ENCODE results near the gene CCT8.

CCT8 gene, protein sequence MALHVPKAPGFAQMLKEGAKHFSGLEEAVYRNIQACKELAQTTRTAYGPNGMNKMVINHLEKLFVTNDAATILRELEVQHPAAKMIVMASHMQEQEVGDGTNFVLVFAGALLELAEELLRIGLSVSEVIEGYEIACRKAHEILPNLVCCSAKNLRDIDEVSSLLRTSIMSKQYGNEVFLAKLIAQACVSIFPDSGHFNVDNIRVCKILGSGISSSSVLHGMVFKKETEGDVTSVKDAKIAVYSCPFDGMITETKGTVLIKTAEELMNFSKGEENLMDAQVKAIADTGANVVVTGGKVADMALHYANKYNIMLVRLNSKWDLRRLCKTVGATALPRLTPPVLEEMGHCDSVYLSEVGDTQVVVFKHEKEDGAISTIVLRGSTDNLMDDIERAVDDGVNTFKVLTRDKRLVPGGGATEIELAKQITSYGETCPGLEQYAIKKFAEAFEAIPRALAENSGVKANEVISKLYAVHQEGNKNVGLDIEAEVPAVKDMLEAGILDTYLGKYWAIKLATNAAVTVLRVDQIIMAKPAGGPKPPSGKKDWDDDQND

DNA sequence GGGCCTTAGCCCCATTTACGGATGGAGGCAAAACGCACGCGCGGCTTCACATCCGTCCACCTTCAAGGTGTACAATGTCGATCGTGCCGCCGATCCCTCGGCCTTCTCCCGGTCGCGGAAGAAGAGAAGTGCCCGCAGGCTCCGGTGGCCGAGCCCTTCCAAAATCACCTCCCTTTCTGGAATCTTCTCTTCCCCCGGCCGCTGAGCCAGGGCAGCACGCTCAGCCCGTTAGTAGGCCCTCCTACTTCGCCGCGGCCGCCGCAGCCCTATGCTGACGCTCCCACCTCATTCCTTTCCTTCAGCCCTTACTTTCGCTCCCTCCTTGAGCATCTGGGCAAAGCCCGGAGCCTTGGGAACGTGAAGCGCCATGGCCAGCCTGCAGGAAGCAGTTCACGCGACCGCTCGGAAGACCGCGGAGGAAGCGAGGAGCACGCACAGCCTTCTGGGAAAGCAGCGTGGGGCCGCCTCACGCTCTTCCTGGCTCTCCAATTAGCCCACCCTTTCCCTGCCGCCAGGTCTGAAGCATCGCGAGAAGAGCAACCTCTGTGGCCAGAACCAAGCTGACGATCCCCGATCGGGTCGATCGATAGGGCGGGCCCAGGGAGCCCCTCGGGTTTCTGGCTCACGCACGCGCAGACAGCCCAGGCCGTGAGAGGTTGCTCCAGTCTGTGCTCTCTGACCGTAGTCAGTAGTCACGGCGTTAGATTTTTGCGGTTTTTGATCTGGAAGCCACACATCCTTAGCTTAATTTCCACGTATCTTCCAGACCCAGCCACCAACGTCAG, at the start of gene CCT8:
TSS of gene CCT8 (minus strand) at position 427 of the 785 bp plus-strand sequence. CDS start at position 369, 58 bp downstream.
- DNase-seq (ENCODE audit: low read depth): peak; percentile 99

DNA sequence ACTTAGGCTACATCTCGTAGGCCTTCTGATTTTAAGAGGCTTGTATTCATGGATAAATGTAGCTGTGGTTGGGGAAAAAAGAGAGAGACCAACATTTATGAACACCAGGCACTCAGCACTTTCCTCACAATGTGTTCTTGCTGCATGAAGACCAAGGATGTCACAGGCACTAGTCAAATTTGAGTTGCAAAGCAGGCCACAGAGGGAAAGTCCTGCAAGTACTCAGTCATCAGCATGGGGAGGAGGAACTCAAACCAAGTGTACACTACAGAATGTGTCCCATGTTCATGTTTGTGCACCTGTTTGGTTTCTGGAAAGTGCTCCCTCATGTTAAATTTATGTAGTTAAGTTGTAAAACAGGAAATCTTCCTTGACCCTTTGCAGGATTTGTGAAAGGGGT, 48.3 kb upstream of the CCT8 start:
- no peak for DNase-seq (ENCODE audit: low read depth)

DNA sequence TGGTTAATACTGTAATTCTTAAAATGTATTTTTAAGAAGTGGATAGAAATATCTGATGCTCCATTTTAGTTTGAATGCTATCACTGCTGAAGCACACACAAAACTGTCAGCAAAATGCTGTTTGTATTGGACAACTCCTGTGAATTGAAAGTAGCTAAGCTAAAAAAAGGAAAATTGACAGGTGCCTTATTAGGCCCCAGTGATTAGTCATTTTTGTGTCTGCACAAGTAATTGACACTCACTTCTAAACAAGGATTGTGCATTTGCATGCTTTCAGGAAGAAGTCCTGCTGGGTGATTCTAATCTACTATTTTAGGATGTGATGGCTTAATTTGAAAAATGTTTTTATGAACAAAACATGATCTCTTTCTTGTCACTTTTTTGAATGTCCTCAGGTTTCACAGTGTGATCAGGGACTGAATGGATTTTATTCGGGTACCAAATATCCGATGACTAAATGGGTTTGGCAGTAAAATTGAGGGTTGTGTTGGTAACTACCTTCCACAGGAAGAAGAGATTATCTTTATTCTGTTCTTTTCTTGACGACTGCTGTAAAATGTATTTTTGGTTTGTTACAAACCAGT, 44.0 kb upstream of the CCT8 start:
- DNase-seq (ENCODE audit: low read depth): no peak

DNA sequence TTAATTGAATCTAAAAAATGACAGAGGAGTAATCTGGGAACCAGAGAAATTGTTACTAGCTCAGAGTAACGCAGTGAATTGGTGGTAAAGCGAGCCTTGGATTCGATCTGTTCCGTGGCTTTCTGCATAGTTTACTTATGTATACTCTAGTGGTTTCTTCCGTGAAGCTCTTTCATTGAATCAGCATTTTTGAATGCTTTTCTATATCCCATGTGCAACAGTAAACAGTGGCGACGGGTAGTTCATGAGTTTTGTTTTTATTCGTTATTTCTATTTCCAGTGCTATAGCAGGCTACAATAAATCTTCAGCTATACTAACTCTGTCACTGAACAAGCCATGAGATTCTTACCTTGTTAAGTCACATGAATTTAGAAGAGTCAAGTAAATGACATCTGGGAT, 42.5 kb upstream of the CCT8 start:
- DNase-seq (ENCODE audit: low read depth): no peak

DNA sequence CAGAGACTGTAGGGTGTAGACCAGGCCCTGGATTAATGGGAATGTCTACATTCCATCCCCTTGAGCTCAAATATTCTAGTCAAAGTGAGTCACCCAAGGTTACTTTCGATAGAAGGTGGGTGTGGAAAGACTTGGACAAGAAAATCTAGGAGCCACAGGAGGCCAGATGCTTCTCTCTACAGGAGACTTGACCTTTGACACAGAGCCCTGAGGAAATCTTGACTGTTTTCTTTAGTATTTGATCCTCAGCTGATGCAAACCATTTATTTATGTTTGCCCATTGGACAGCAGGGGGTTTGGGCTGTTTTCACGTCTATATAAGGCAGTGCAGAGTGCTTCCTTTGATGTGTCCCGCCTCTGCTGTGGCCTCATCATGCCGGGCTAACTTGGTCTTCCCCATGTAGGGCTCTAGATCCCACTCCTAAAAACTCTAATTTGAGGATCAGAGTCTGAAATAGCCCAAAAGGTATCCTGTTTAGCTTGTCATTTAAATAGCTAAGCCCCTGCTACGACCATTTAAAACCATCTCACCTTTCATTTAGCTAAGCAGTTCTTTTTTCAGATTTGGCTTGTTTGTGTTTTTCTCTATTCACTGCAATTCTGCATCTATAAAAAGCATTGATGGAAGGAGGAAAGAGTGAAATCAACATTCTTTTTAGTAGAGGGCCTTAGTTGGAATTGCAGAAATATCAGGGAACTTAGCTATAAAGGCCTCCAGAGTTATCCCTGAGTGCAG, 41.5 kb upstream of the CCT8 start:
- no peak for DNase-seq (ENCODE audit: low read depth)

DNA sequence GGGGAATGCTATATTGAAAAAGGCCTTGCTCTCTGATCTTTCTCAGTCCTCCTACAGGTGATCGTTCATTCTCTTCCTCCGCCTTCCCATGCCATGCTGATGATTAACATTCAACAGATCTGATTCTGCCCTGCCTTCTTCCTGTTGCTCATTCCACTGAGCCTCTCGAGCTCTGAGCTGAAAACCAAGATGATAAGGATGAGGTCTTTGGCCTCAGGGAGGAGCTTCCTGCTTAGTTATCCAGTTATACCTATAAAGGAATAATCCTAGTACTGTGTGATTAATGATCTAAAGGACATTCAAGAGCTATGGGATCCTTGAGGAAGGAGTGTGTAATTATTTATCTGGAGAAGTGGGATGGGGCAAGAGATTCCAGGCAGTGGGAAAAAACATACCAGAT, 31.8 kb upstream of the CCT8 start:
- no peak for DNase-seq (ENCODE audit: low read depth)

DNA sequence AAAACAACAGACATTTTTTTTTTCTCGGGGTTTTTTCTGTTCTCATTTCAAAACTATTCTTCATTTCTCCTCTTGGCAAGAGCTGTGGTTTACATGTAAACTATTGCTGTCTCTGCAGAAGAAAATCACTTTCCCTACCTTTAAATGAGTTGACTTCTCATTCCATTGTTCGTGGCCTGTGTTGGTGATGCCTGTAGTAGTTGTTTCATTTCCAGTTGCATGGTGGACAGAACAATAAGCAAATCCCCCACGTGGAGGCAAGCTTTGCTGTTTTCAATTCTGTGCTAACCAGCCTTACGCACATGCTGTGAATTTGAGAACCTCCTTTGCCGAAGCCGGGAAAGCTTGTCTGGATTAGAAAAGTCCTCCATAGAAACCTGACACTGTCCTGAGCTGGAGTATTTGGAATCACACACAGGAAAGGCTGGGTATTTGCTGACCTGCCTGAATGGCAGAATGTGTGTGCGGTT, 30.8 kb upstream of the CCT8 start:
- DNase-seq (ENCODE audit: low read depth): no peak

DNA sequence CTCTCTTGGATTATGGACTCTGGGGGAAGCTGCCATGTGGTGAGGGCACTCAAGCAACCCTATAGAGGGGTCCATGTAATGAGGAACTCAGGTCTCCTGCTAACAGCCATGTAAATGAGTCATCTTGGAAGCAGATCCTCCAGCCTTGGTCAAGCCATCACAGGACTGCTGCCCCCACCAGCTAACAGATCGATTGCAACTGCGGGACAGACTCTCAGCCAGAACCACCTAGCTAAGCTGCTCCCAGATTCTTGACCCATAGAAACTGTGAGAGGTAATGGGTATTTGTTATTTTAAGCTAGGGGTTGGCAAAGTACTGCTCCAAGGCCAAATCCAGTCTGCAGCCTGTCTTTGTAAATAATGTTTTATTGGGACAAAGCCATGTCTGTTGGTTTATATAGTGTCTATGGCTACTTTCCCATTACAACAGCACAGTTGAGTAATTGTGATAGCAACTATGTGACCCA, 29.4 kb upstream of the CCT8 start:
- no peak for DNase-seq (ENCODE audit: low read depth)

DNA sequence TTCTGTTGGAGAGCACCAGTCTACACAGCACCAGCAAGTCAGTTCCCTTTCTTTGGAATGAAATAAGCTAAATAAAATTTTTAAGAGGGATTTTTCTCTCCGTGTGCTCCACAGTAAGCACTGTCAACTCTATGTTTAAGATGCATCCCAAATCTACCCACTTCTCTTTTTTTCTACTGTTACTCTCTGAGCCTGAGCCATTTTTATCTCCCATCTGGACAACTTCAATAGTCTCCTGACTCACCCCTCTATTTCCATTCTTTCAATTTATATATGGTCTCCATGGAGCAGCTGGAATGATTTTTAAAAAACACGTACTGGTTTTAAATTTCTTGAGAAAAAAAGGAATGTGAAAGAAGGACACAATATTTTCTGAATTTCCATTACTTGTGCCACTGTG, 24.7 kb upstream of the CCT8 start:
- no peak for DNase-seq (ENCODE audit: low read depth)

DNA sequence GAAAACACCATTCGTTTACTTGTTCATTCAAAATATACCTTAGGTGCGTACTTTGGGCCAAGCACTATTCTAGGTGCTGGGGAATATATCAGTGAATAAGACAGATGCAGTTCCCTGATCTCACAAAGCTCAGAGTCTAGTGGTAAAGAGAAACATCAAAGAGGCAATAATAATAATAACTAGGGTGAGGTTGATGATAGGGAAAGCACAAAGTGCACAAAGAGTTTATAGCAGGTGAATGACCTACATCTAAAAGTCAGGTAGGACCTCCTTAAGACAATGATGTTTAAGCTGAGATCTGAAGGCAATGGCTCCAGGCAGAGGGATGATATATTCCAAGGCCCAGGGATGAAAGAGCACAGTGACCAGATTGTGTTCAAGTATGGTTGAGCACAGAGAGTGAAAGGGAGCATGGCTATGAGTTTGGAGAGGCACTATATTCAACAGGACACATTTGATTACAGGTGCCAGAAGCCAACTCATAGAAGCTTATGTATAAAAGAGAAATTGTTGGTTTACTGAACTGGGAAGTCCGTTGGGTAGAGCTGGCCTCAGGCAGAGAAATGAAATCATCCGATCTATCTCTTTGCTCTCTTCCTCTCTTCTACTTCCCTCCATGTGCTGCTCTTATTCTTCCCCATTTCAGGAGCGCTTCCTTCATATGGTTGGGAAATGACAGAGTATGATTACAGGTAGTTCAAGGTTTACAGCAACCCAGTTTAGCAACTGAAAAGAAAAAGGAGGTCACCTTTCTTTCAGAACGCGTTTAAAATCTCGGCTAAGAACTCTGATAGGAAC, 23.0 kb upstream of the CCT8 start:
- DNase-seq (ENCODE audit: low read depth): no peak

DNA sequence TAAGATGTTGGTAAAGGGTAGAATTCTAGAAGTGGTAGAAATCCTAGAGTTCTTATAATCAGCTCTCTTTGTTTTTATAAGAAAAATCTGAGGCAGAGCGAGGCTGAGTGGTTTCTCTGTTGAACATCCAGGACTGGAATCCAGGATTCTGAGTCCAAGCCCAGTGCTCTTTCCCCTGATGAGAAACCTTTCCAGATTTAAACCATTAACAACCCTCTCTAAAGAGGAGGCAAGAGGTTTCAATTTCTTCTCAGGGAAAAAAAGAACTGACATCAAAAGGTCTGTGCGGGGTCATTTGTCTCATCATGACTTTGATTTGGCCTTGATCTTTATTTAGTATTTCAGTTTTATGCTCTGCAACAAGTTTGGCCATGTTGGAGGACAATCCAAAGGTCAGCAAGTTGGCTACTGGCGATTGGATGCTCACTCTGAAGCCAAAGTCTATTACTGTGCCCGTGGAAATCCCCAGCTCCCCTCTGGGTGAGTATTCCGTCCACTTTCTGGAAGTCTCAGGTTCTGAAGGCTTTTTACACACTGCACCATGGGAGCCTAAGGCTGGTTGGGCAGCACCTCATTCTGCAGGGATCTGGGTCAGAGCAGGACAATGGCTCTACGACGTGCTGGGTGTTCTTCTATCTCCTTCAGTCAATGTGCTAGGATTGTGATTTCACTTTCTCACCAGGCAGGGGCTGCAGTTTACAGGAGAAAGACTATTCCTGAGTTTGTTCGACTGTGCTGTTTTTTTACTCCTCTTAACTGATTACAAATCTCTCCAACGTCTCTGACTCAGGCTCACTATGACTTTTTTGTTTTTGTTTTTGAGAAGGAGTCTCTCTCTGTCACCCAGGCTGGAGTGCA, 18.9 kb upstream of the CCT8 start:
- DNase-seq (ENCODE audit: low read depth): no peak

DNA sequence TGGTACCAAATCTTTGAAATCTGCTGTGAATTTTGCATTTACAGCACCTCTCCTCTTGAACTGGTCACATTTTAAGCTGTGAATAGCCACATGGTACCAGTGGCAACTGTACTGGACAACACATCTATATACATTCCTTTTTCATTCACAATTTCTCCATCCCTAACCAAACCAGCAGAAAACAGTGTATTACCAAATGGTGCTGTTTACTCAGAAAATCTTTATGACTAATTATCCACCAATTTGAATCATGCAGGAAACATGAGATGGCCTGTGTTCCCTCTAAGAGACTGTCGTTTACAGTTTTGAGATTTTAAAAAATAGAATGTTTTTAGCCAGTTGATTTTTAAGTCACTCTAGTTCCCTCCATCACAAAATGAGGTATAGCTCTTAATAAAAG, 17.6 kb upstream of the CCT8 start:
- no peak for DNase-seq (ENCODE audit: low read depth)

DNA sequence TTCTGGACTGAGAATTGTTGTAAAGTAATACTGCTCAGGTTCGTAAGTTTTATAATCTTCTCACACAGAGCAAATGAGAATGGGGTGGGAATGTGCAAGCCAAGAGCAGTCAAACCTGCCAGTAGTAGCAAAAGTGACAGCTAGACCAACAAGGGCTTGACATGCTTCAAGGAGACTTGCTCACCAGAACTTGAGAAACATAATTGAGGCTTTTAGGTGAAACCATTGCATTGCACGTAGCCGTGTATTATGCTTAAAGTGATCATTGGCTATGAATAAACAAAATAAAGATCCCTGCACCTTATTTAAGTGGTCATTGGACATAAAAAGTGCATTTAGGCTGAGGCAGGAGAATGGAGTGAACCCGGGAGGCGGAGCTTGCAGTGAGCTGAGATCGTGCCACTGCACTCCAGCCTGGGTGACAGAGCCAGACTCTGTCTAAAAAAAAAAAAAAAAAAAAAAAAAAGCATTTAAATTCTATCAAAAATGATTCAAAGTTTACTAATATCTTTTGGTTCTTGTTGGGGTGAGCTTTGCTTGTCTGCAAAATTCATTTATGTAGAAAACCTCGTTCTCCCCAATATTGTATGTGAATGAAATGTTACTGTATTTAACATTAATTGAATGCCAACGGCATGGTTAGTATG, 11.8 kb upstream of the CCT8 start:
- DNase-seq (ENCODE audit: low read depth): no peak

DNA sequence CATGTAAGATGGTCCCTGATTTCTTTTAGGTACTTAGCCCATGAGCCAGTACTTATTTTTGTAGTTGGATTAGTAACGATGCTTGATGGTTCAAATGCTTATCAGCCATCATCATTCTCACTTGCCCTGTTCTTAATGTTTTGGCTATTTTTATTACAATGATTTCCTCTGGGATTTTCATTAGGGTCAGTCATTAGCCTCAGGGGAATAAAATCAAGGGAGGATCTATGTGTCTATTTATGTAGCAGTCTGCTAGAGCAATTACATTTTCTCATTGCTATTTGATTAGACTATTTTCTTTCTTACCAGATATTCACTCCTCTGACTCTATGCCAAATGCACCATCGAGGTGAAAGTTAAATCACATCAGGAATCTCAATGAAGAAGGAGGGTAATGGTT, 10.9 kb upstream of the CCT8 start:
- no peak for DNase-seq (ENCODE audit: low read depth)

DNA sequence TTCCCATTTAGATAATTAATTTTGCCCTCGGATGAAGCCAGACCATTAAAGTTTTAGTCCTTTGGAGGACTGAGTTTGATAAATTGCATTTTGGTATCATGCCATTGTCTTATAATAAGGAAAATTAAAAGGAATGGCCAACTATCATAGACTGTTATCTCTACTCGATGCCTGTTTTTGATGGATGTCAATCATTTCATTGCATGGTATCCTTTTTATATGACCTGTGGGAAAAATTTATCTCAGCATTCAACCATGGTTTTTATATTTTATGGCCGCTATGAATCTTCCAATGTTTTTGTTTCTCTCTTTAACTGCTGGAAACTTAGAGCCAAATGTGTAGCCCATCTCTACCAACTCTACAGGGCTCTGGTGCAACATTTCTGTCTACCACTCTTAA, 9.9 kb upstream of the CCT8 start:
- no peak for DNase-seq (ENCODE audit: low read depth)

DNA sequence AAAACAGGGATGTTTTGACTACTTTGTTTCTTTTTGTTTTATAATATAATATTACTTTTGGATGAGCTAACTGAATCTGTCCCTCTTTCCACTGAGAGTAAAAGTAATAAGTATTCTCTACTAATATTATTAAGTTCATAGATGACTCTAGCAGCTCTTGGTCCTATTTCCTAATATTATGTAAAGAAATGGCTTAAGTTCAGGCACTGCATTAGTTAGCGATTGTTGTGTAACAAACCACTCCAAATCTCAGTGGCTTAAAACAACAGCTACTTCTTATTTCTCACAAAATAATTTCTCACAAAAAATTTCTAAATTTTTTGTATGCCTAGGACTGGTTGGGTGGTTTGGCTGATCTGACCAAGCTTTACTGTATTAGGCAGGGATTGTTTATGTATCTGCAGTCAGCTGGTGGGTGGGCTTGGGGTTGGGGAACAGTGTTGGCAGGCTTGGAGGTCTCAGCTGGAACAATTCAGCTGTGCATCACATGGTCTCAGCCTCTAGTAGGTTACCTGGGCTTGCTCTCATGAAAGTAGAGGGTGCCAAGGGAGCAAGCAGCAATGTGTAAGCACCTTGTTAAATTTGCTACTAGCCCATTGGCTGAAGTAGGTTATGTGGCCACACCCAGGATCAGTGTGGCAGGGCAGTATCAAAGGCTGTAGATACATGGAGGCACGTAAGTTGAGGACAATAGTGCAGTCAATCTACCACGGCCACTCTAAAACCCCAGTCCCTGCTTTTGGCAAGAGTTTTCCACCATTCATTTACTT, 8.8 kb upstream of the CCT8 start:
- DNase-seq (ENCODE audit: low read depth): no peak

DNA sequence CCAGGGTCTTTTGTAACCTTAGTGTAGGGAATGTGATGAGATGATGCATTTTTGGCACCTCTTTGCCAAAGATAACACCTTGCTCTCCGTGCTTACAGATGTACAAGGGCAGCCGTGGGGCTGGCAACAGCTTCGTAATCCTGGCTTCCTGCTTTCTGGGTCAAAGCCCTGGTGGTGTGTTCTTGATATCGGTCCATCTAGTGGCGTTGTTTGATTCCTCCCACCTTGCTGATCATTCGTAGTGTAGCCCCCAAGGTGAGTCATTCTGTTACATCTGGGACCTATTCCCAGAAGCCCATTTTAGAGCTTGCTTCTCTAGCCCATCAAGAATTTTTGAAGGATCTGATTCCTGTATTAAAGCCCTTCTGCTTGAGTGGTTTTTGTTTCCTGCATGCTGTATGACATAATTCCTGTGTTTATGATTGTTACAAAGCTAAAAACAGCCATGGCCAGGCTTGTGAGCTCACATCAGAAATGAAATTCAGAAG, 7.0 kb upstream of the CCT8 start:
- DNase-seq (ENCODE audit: low read depth): no peak

All from stimulated activated CD4-positive, alpha-beta T cell treated with anti-CD3 and anti-CD28 coated beads, Interleukin-2, amount 100 ng/mL, for 4 hours (primary cell).